ENCODE data around the gene NFIA.

NFIA gene

GRCh38 chr1:61171974-61172373 lies 89.6 kb downstream of the NFIA start:
- Mint-ChIP-seq H3K36me3 (peaks cover 3% of the 10 kb centered on the region), H3K9me3 (ENCODE audit: low read depth) (no peaks in the 10 kb centered on the region), H3K4me3 (no peak overlapping the region), H3K4me1 (ENCODE audit: low read depth) (no peaks in the 10 kb centered on the region), H3K27ac (no peak overlapping the region), H3K27me3 (no peaks in the 10 kb centered on the region)

DNA sequence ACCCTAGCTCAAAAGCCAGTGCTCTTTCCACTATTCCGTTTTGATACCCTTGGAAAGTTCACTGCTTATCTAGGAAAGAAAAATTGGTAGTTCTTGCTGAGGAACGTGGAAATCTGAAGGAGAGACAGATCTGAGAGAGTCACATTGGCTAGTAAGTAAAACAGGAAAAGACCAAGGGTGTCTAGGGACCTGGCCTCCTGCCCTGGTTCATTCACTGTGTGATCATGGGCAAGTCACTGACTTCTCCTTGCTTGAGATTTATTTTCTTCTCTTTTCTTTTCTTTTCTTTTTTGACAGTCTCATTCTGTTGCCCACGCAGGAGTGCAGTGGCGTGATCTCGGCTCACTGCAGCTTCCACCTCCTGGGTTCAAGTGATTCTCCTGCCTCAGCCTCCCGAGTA lies 90.8 kb downstream of the NFIA start:
- Mint-ChIP-seq H3K4me3 (no peak overlapping the region), H3K9me3 (ENCODE audit: low read depth) (no peaks in the 10 kb centered on the region), H3K27me3 (no peaks in the 10 kb centered on the region), H3K36me3 (peaks cover 6% of the 10 kb centered on the region), H3K27ac (no peak overlapping the region), H3K4me1 (ENCODE audit: low read depth) (no peaks in the 10 kb centered on the region)

- H3K4me3 Mint-ChIP-seq: no peak overlapping the region
- no peaks in the 10 kb centered on the region for H3K27me3 Mint-ChIP-seq
- no peak overlapping the region for H3K27ac Mint-ChIP-seq
- H3K9me3 Mint-ChIP-seq (ENCODE audit: low read depth): no peaks in the 10 kb centered on the region
- no peaks in the 10 kb centered on the region for H3K4me1 Mint-ChIP-seq (ENCODE audit: low read depth)
- peaks cover 6% of the 10 kb centered on the region for H3K36me3 Mint-ChIP-seq
Observed at GRCh38 chr1:61174060-61174795, 91.9 kb downstream of the NFIA start.

DNA sequence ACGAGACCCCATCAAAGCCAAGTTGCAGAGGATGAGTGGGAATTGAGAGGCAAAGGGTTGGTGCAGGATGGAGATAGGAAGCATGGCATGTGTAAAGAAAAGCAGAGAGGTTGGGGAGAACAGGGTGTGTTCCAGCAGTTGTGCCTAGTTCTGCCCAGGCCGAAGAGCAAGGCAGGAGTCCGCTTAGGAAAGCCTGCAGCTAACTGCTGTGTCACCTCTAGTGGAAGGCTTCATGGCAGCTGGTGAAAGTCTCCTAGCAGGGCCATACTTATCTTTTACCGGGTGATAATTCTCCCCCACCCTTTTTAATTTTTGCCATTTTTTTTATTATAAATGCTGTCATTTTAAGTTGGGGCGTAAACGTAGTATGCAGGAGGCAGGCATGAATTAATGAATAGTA lies 93.6 kb downstream of the NFIA start:
- Mint-ChIP-seq H3K27me3 (no peaks in the 10 kb centered on the region), H3K4me1 (ENCODE audit: low read depth) (no peaks in the 10 kb centered on the region), H3K27ac (no peak overlapping the region), H3K4me3 (no peak overlapping the region), H3K9me3 (ENCODE audit: low read depth) (no peaks in the 10 kb centered on the region), H3K36me3 (peaks cover 6% of the 10 kb centered on the region)

GRCh38 chr1:61181067-61182038 lies 99.0 kb downstream of the NFIA start:
- H3K27ac Mint-ChIP-seq: no peak overlapping the region
- H3K4me3 Mint-ChIP-seq: no peak overlapping the region
- H3K27me3 Mint-ChIP-seq: no peaks in the 10 kb centered on the region
- H3K9me3 Mint-ChIP-seq (ENCODE audit: low read depth): no peaks in the 10 kb centered on the region
- H3K4me1 Mint-ChIP-seq (ENCODE audit: low read depth): peaks cover 8% of the 10 kb centered on the region
- peaks cover 3% of the 10 kb centered on the region for H3K36me3 Mint-ChIP-seq

DNA sequence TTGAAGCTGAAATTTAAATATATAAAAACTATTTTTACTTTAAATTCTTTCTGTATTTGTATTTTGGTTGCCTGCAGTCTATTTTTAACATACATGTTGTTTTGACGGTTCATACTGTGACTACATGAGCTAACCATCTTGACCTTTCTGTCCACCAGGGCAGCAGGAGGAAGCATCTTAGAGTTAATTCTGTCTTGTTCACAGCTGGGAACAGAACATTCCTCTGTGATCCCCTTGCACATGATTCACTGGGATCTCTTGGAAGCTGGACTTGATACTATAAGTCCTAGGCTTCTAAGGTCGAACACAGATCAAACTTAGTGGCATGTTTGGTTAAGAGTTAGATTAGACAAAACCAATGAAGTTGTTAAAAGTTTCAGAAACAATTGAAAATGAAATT lies 99.7 kb downstream of the NFIA start:
- no peak overlapping the region for H3K4me3 Mint-ChIP-seq
- H3K36me3 Mint-ChIP-seq: peaks cover 3% of the 10 kb centered on the region
- H3K4me1 Mint-ChIP-seq (ENCODE audit: low read depth): peaks cover 8% of the 10 kb centered on the region
- no peaks in the 10 kb centered on the region for H3K9me3 Mint-ChIP-seq (ENCODE audit: low read depth)
- H3K27ac Mint-ChIP-seq: no peak overlapping the region
- H3K27me3 Mint-ChIP-seq: no peaks in the 10 kb centered on the region

GRCh38 chr1:61182480-61182879 lies 100.1 kb downstream of the NFIA start:
- Mint-ChIP-seq H3K36me3 (no peaks in the 10 kb centered on the region), H3K27ac (no peak overlapping the region), H3K27me3 (no peaks in the 10 kb centered on the region), H3K9me3 (ENCODE audit: low read depth) (no peaks in the 10 kb centered on the region), H3K4me1 (ENCODE audit: low read depth) (peaks cover 8% of the 10 kb centered on the region), H3K4me3 (no peak overlapping the region)

DNA sequence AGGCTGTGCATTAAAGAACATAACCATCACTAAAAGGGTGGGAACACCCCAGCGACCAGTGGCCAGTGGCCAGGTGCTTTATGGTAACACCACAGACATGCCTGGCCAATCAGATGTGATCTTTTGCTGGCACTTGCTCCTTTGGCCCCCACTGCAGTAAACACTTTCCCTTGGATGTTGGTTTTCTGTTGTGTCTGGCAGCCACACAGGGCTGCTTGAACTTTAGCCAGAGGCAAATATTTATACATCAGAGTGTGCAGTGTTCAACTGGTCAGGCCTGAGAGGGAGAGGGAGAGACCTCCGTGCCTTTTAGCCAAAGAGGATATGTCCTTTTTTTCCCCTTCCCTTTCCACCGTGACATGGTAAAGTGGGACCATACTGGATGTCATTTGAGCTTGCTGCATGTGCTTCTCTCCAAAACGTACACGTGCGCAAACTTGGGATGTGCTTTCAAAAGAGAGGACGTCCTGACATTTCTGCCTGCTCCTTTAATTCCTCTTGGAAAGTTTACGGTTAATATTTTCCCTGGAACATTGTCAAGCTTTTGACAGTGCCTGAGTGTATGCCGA lies 101.2 kb downstream of the NFIA start:
- H3K36me3 Mint-ChIP-seq: peaks cover 2% of the 10 kb centered on the region
- peaks cover 8% of the 10 kb centered on the region for H3K4me1 Mint-ChIP-seq (ENCODE audit: low read depth)
- H3K27me3 Mint-ChIP-seq: peaks cover 2% of the 10 kb centered on the region
- no peak overlapping the region for H3K27ac Mint-ChIP-seq
- no peaks in the 10 kb centered on the region for H3K9me3 Mint-ChIP-seq (ENCODE audit: low read depth)
- H3K4me3 Mint-ChIP-seq: no peak overlapping the region

DNA sequence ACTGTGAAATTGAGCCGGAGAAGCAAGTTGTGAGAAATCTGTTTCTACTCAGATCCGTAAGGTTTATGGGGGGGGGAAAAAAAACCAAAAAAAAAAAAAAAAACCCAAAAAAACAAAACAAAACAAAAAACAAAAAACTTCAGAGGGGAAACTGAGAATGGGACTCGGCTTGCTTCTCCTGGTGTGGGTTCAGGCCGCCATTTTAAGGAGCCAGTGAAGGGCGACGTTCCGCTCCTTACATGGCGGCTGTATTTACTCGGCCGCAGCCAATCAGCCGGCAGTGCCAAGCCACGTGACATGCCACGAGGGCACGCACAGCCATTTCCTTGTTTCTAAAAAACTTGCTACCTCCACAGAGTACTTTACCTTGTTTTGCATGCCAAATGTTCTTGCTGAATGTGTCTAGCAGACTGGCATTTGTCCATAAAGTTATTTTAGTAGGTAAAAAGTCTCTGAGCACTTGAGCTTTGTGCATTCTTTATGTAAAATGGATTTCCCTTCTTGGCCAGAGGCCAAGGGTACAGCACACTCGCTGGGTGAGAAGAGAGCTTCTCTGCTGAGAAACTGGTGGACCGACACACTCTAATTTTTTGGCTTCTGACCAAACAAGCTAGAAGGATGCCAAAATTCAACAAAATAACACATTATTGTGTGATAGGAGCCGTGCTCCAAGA lies 101.8 kb downstream of the NFIA start:
- H3K27ac Mint-ChIP-seq: no peak overlapping the region
- no peaks in the 10 kb centered on the region for H3K9me3 Mint-ChIP-seq (ENCODE audit: low read depth)
- peaks cover 2% of the 10 kb centered on the region for H3K27me3 Mint-ChIP-seq
- H3K36me3 Mint-ChIP-seq: peaks cover 2% of the 10 kb centered on the region
- peaks cover 8% of the 10 kb centered on the region for H3K4me1 Mint-ChIP-seq (ENCODE audit: low read depth)
- H3K4me3 Mint-ChIP-seq: no peak overlapping the region

DNA sequence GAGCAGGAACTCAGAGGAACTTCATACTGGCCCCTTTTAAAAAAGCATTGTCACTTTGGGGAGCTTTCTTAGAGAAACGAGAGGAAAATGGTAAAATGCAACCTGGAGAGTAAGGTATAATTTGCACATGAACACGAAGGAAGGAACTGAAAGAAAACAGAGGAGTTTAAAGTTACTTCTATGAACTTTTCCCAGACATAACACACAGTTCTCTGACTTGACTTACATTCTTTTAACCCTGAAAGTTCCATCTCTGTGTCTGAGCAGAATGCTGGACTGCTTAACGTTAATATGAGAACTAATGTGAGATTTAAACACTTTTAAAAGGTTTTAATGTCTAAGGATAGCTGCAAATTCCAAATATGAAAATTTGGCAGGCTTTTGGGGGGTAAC lies 102.3 kb downstream of the NFIA start:
- Mint-ChIP-seq H3K4me3 (no peak overlapping the region), H3K9me3 (ENCODE audit: low read depth) (no peaks in the 10 kb centered on the region), H3K36me3 (peaks cover 2% of the 10 kb centered on the region), H3K27ac (no peak overlapping the region), H3K27me3 (peaks cover 2% of the 10 kb centered on the region), H3K4me1 (ENCODE audit: low read depth) (peaks cover 8% of the 10 kb centered on the region)

DNA sequence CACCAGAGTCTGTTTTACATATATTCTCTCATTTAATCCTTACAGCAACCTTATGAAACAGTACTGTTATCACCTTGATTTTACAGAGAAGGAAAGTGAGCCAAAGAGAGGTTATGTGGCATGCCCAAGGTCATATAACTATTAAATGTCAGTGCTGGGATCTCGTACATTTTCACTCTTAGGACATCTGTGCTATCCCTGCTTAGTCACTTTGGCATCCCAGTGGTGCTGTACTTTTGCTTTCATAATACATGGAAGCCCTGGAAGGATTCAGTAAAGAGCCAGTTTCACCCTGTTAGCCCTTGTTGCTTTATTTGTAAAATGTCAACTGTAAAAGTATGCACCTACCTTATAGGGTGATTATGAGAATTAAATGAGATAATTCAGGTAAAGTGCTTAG lies 104.4 kb downstream of the NFIA start:
- H3K36me3 Mint-ChIP-seq: peaks cover 2% of the 10 kb centered on the region
- H3K4me3 Mint-ChIP-seq: no peak overlapping the region
- H3K4me1 Mint-ChIP-seq (ENCODE audit: low read depth): peaks cover 8% of the 10 kb centered on the region
- H3K9me3 Mint-ChIP-seq (ENCODE audit: low read depth): no peaks in the 10 kb centered on the region
- H3K27ac Mint-ChIP-seq: no peak overlapping the region
- peaks cover 2% of the 10 kb centered on the region for H3K27me3 Mint-ChIP-seq

DNA sequence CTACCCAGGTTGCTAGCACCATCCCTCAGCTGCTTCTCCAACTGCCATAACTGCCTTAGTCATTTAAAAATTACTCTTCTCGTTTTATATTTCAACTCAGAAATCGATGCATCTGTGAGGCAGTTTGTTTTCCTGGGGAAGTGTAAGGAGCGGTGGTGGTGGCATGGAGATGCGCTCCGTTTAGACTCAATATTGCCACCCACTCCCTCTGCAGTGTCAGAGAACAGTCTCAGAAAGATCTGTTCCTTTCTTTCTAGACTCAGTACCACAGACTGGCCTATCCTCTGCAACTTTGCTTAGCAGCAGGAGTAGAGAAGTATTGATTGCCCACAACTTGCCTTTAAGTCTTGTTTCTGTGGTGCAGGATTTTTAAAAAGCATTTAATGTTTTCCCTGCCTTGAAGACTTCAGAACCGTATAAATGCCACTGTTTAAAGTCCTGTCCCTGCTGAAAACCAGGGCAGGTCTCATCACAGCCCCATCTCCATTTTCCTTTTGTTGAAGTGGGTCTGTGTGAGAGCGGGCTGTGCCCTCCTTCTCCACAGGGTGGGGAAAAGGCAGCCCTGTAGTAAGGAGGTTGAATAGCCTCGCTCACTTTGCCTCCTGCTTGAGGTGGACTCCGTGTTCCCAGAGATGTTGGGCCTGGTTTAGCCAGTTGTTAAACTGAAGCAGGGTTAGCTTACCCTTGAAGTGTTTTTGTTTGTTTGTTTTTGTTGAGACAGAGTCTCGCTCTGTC lies 105.2 kb downstream of the NFIA start:
- Mint-ChIP-seq H3K27ac (no peak overlapping the region), H3K27me3 (peaks cover 2% of the 10 kb centered on the region), H3K4me3 (no peak overlapping the region), H3K9me3 (ENCODE audit: low read depth) (no peaks in the 10 kb centered on the region), H3K36me3 (peaks cover 2% of the 10 kb centered on the region), H3K4me1 (ENCODE audit: low read depth) (peaks cover 8% of the 10 kb centered on the region)

- no peaks in the 10 kb centered on the region for H3K4me1 Mint-ChIP-seq (ENCODE audit: low read depth)
- peaks cover 2% of the 10 kb centered on the region for H3K27me3 Mint-ChIP-seq
- no peak overlapping the region for H3K4me3 Mint-ChIP-seq
- peaks cover 2% of the 10 kb centered on the region for H3K36me3 Mint-ChIP-seq
- H3K9me3 Mint-ChIP-seq (ENCODE audit: low read depth): no peaks in the 10 kb centered on the region
- H3K27ac Mint-ChIP-seq: no peak overlapping the region
Observed at GRCh38 chr1:61190153-61190552, 107.8 kb downstream of the NFIA start.
